ENCODE data around the gene ZCCHC10.
"Not testable (repeated sequence)": the region's sequence is repeated elsewhere in the genome, so short reads cannot be mapped to it uniquely, and the experiment has no call there.

Gene ZCCHC10

GRCh38 chr5:133025804-133026663, at the start of gene ZCCHC10:
Gene ZCCHC10 (minus strand): TSS chr5:133026549. CDS start chr5:133026537, 12 bp downstream.
- peak; percentile 81 for DNase-seq

- DNase-seq = no peak
Measured at GRCh38 chr5:133075572-133076536, 49.5 kb upstream of the ZCCHC10 start.

- no peak for DNase-seq
Measured at GRCh38 chr5:133072021-133072420, 45.7 kb upstream of the ZCCHC10 start.

- DNase-seq = no peak
Measured at GRCh38 chr5:133066045-133066444, 39.7 kb upstream of the ZCCHC10 start.

GRCh38 chr5:133065471-133065870, 39.1 kb upstream of the ZCCHC10 start:
- DNase-seq = no peak

- DNase-seq = no peak
Measured at GRCh38 chr5:133063965-133064364, 37.6 kb upstream of the ZCCHC10 start.

GRCh38 chr5:133062276-133062675, 35.9 kb upstream of the ZCCHC10 start:
- no peak for DNase-seq

- no peak for DNase-seq
Measured at GRCh38 chr5:133059621-133060020, 33.3 kb upstream of the ZCCHC10 start.

GRCh38 chr5:133056891-133057290, 30.5 kb upstream of the ZCCHC10 start:
- no peak for DNase-seq

GRCh38 chr5:133054697-133055471, 28.5 kb upstream of the ZCCHC10 start:
- no peak for DNase-seq

- no peak for DNase-seq
Measured at GRCh38 chr5:133053448-133053847, 27.1 kb upstream of the ZCCHC10 start.

GRCh38 chr5:133052317-133053175, 26.2 kb upstream of the ZCCHC10 start:
- DNase-seq = peak; percentile 15

GRCh38 chr5:133051542-133052316, 25.4 kb upstream of the ZCCHC10 start, which contains the start of gene HSPA4:
Gene HSPA4 (plus strand): TSS chr5:133052013. CDS start chr5:133052251, 238 bp downstream.
- DNase-seq = peak; percentile 94

GRCh38 chr5:133051061-133051541, 24.8 kb upstream of the ZCCHC10 start:
- DNase-seq = peak; percentile 59

- no peak for DNase-seq
Measured at GRCh38 chr5:133050521-133050920, 24.2 kb upstream of the ZCCHC10 start.

GRCh38 chr5:133049726-133050048, 23.3 kb upstream of the ZCCHC10 start:
- DNase-seq = no peak

GRCh38 chr5:133048993-133049725, 22.8 kb upstream of the ZCCHC10 start:
- no peak for DNase-seq

- no peak for DNase-seq
Measured at GRCh38 chr5:133047404-133047803, 21.1 kb upstream of the ZCCHC10 start.

- not testable (repeated sequence) for DNase-seq
Measured at GRCh38 chr5:133046560-133046959, 20.2 kb upstream of the ZCCHC10 start.

- no peak for DNase-seq
Measured at GRCh38 chr5:133041910-133042309, 15.6 kb upstream of the ZCCHC10 start.
